HepG2 (cell line): ENCODE results near the gene SLC25A5. TPM values are rescaled to one million over a fixed set of nuclear protein-coding genes. Genes with fewer than 3 reads are reported as not detected.
A peak's percentile ranks its signal among the peaks of the same experiment; 100 is the strongest.

Experiments used
- EZH2 ChIP-seq: conservative IDR thresholded peaks from 2 replicates; pipeline ENCODE4 v1.6.1; 2012; ENCODE audit warnings: mild to moderate bottlenecking, low read depth, low read length, moderate library complexity
- FLYWCH1 ChIP-seq: sonication (generic); formaldehyde crosslinking; IDR thresholded peaks from 2 replicates; pipeline ENCODE4 v1.8.1; 2023; ENCODE audit warnings: mild to moderate bottlenecking, missing genetic modification reagents
- FOXA1 ChIP-seq, 2 experiments: fragments of 450-650 bp in 1 of 2; sonication (generic) in 1 of 2; formaldehyde crosslinking in 1 of 2; IDR thresholded peaks; 2 replicates each; pipeline versions ENCODE4 v1.4.0 to v1.6.1; 2016 to 2020; ENCODE audit warnings: missing genetic modification reagents in 1 of 2
- JUNB ChIP-seq: sonication (generic); formaldehyde crosslinking; IDR thresholded peaks from 2 replicates; pipeline ENCODE4 v1.8.0; 2022; ENCODE audit warnings: missing genetic modification reagents, mild to moderate bottlenecking, borderline replicate concordance
- KAT7 ChIP-seq: IDR thresholded peaks from 2 replicates; pipeline ENCODE4 v1.6.1; 2018; ENCODE audit warnings: borderline replicate concordance, missing compliant biosample characterization
- KMT2A ChIP-seq: sonication (generic); formaldehyde crosslinking; IDR thresholded peaks from 2 replicates; pipeline ENCODE4 v1.4.0; 2020; ENCODE audit warnings: missing genetic modification reagents
- KMT2B ChIP-seq: IDR thresholded peaks from 2 replicates; pipeline ENCODE4 v1.6.1; 2016; ENCODE audit warnings: missing genetic modification reagents, missing compliant biosample characterization
- MAF1 ChIP-seq: sonication (generic); formaldehyde crosslinking; IDR thresholded peaks from 2 replicates; pipeline ENCODE4 v1.5.0; 2020; ENCODE audit warnings: missing genetic modification reagents, borderline replicate concordance
- NFYC ChIP-seq: IDR thresholded peaks from 2 replicates; pipeline ENCODE4 v1.6.1; 2016; ENCODE audit warnings: missing genetic modification reagents, missing compliant biosample characterization
- REPIN1 ChIP-seq: sonication (generic); formaldehyde crosslinking; IDR thresholded peaks from 2 replicates; pipeline ENCODE4 v1.8.0; 2022; ENCODE audit warnings: missing genetic modification reagents, low read depth, mild to moderate bottlenecking, borderline replicate concordance
- SNAI1 ChIP-seq: sonication (generic); formaldehyde crosslinking; IDR thresholded peaks from 2 replicates; pipeline ENCODE4 v1.5.0; 2020; ENCODE audit warnings: mild to moderate bottlenecking, missing genetic modification reagents, borderline replicate concordance
- SNRNP70 ChIP-seq: fragments of 200-400 bp; formaldehyde crosslinking; IDR thresholded peaks from 2 replicates; pipeline ENCODE4 v1.6.1; 2017; ENCODE audit warnings: mild to moderate bottlenecking, low read depth, low read length, moderate library complexity
- SOX6 ChIP-seq, 2 experiments: fragments of 450-650 bp in 1 of 2; sonication (generic) in 1 of 2; formaldehyde crosslinking in 1 of 2; IDR thresholded peaks; 2 replicates each; pipeline versions ENCODE4 v1.4.0 to v1.6.1; 2017 to 2020; ENCODE audit warnings: antibody characterized with exemption in 1 of 2, mild to moderate bottlenecking in 1 of 2, missing genetic modification reagents in 1 of 2
- SP2 ChIP-seq: sonication (generic); formaldehyde crosslinking; IDR thresholded peaks from 2 replicates; pipeline ENCODE4 v1.5.1; 2020; ENCODE audit warnings: mild to moderate bottlenecking, missing genetic modification reagents
- SP4 ChIP-seq: sonication (generic); formaldehyde crosslinking; IDR thresholded peaks from 2 replicates; pipeline ENCODE4 v1.8.1; 2023; ENCODE audit warnings: mild to moderate bottlenecking, missing genetic modification reagents
- TCF12 ChIP-seq, 2 experiments: fragments of 450-650 bp in 1 of 2; sonication (generic) in 1 of 2; formaldehyde crosslinking in 1 of 2; IDR thresholded peaks; 2 replicates each; pipeline versions ENCODE4 v1.6.1 to v1.8.0; 2017 to 2022; ENCODE audit warnings: antibody characterized with exemption in 1 of 2, mild to moderate bottlenecking in 1 of 2, missing genetic modification reagents in 1 of 2, moderate library complexity in 1 of 2
- XBP1 ChIP-seq: sonication (generic); formaldehyde crosslinking; IDR thresholded peaks from 2 replicates; pipeline ENCODE4 v1.5.0; 2020; ENCODE audit warnings: missing genetic modification reagents
- ZFP41 ChIP-seq: sonication (generic); formaldehyde crosslinking; IDR thresholded peaks from 2 replicates; pipeline ENCODE4 v1.4.0; 2020; ENCODE audit warnings: mild to moderate bottlenecking, missing genetic modification reagents, borderline replicate concordance
- ZNF326 ChIP-seq: sonication (generic); formaldehyde crosslinking; IDR thresholded peaks from 2 replicates; pipeline ENCODE4 v1.4.0; 2020; ENCODE audit warnings: missing genetic modification reagents, borderline replicate concordance
- ZNF652 ChIP-seq: IDR thresholded peaks from 2 replicates; pipeline ENCODE4 v1.6.1; 2016; ENCODE audit warnings: low read depth, borderline replicate concordance
- polyA plus RNA-seq, 8 experiments: library from polyadenylated mRNA; depleted of rRNA in 3 of 8; stranded (reverse) in 7 of 8; unstranded in 1 of 8; fragments of >200 nt; fragmentation: Illumina TruSeq in 4 of 8; extraction: Trizol in 4 of 8; gene quantifications; 2 replicates each; pipeline versions ENCODE4 v1.2.1 to v1.2.3, GENCODE V29; 2011 to 2016; ENCODE audit warnings: low read depth in 4 of 8, missing spikeins in 1 of 8, mixed read lengths in 1 of 8; ENCODE audit not compliant: insufficient read depth in 1 of 8
- total RNA-seq, 5 experiments: library from RNA; depleted of rRNA; stranded (reverse); fragments of >200 nt; fragmentation: Illumina TruSeq; extraction: Trizol; gene quantifications; 2 replicates each; pipeline ENCODE4 v1.2.3, GENCODE V29; 2016; ENCODE audit warnings: low read depth in 1 of 5
- TF ChIP-seq, protein P1 (sequence below): IDR thresholded peaks from 2 replicates; pipeline ENCODE4 v1.6.1; 2016; ENCODE audit warnings: missing compliant biosample characterization, missing genetic modification reagents, borderline replicate concordance
- TF ChIP-seq, protein P2 (sequence below): sonication (generic); formaldehyde crosslinking; IDR thresholded peaks from 2 replicates; pipeline ENCODE4 v1.4.0; 2020; ENCODE audit warnings: missing genetic modification reagents, borderline replicate concordance
- TF ChIP-seq, protein P3 (sequence below): sonication (generic); formaldehyde crosslinking; IDR thresholded peaks from 2 replicates; pipeline ENCODE4 v1.5.0; 2020; ENCODE audit warnings: mild to moderate bottlenecking, low read depth, missing genetic modification reagents, borderline replicate concordance
- TF ChIP-seq, protein P4 (sequence below): sonication (generic); formaldehyde crosslinking; IDR thresholded peaks from 2 replicates; pipeline ENCODE4 v1.5.0; 2020; ENCODE audit warnings: mild to moderate bottlenecking, missing genetic modification reagents

The SLC25A5 gene
- total and polyA plus RNA-seq, 2 of the 13 experiments (the other 11 are each of a cell fraction or from before 2014, with no cell fraction given) = 300 to 402 TPM

DNA sequence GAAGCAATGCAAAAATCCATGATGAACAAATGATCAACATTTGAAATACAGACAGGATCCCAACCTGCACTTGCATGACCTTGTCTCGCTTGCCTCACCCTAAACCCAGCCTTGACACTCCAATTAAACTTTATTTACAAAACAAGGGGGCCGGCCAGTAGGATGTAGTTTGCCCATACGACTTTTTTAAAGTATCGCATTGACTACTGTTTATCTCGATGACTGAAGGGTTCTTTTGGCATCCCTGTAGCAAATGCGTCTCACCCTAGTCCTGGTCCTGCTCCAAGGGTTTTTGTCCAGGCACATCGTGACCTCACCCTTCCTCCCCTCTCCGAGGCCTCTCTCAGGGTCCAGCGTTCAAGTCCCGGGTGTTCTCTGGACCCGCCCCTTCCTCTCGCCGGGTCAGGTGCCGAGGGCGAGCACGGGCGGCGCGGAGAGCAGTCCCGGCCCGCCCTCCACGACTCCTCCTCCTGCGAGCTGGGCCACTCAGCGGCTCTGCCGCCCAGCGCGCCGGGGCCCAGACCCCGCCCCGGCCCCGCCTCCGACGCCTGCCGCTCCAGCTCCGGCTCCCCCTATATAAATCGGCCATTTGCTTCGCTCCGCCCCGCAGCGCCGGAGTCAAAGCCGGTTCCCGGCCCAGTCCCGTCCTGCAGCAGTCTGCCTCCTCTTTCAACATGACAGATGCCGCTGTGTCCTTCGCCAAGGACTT is at the start of gene SLC25A5 (continued):
- TF ChIP-seq KMT2A (CRISPR knock-in tag) = no peak
- no peak for TF ChIP-seq FOXA1 (IDR thresholded peaks at IDR 0.05)
- no peak for TF ChIP-seq FOXA1 (CRISPR knock-in tag; IDR thresholded peaks at IDR 0.05)
- no peak for TF ChIP-seq KAT7
- no peak for TF ChIP-seq EZH2
- no peak for TF ChIP-seq ZNF326 (CRISPR knock-in tag)
- no peak for TF ChIP-seq FLYWCH1 (CRISPR knock-in tag)
- no peak for TF ChIP-seq KMT2B (CRISPR knock-in tag)
- TF ChIP-seq REPIN1 (CRISPR knock-in tag) = no peak
- TF ChIP-seq MAF1 (CRISPR knock-in tag) = no peak
- TF ChIP-seq SOX6 (IDR thresholded peaks at IDR 0.05) = no peak
- no peak for TF ChIP-seq SOX6 (CRISPR knock-in tag; IDR thresholded peaks at IDR 0.05)
- no peak for TF ChIP-seq SNAI1 (CRISPR knock-in tag)
- TF ChIP-seq, protein P1, sequence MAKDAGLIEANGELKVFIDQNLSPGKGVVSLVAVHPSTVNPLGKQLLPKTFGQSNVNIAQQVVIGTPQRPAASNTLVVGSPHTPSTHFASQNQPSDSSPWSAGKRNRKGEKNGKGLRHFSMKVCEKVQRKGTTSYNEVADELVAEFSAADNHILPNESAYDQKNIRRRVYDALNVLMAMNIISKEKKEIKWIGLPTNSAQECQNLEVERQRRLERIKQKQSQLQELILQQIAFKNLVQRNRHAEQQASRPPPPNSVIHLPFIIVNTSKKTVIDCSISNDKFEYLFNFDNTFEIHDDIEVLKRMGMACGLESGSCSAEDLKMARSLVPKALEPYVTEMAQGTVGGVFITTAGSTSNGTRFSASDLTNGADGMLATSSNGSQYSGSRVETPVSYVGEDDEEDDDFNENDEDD (CRISPR knock-in tag) = peak; percentile 87; the same call in 1 of the 2 replicates
- peak; percentile 89 for TF ChIP-seq SP4 (CRISPR knock-in tag)
- no peak for TF ChIP-seq SP2 (CRISPR knock-in tag)
- TF ChIP-seq XBP1 (CRISPR knock-in tag) = no peak
- TF ChIP-seq NFYC (CRISPR knock-in tag) = peak; percentile 59
- TF ChIP-seq TCF12 (IDR thresholded peaks at IDR 0.05) = no peak
- TF ChIP-seq TCF12 (CRISPR knock-in tag; IDR thresholded peaks at IDR 0.05) = no peak
- no peak for TF ChIP-seq ZFP41 (CRISPR knock-in tag)
- TF ChIP-seq, protein P2, sequence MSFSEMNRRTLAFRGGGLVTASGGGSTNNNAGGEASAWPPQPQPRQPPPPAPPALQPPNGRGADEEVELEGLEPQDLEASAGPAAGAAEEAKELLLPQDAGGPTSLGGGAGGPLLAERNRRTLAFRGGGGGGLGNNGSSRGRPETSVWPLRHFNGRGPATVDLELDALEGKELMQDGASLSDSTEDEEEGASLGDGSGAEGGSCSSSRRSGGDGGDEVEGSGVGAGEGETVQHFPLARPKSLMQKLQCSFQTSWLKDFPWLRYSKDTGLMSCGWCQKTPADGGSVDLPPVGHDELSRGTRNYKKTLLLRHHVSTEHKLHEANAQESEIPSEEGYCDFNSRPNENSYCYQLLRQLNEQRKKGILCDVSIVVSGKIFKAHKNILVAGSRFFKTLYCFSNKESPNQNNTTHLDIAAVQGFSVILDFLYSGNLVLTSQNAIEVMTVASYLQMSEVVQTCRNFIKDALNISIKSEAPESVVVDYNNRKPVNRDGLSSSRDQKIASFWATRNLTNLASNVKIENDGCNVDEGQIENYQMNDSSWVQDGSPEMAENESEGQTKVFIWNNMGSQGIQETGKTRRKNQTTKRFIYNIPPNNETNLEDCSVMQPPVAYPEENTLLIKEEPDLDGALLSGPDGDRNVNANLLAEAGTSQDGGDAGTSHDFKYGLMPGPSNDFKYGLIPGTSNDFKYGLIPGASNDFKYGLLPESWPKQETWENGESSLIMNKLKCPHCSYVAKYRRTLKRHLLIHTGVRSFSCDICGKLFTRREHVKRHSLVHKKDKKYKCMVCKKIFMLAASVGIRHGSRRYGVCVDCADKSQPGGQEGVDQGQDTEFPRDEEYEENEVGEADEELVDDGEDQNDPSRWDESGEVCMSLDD (CRISPR knock-in tag) = no peak
- TF ChIP-seq ZNF652 (CRISPR knock-in tag) = no peak
- TF ChIP-seq, protein P3, sequence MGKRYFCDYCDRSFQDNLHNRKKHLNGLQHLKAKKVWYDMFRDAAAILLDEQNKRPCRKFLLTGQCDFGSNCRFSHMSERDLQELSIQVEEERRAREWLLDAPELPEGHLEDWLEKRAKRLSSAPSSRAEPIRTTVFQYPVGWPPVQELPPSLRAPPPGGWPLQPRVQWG (CRISPR knock-in tag) = no peak
- TF ChIP-seq, protein P4, sequence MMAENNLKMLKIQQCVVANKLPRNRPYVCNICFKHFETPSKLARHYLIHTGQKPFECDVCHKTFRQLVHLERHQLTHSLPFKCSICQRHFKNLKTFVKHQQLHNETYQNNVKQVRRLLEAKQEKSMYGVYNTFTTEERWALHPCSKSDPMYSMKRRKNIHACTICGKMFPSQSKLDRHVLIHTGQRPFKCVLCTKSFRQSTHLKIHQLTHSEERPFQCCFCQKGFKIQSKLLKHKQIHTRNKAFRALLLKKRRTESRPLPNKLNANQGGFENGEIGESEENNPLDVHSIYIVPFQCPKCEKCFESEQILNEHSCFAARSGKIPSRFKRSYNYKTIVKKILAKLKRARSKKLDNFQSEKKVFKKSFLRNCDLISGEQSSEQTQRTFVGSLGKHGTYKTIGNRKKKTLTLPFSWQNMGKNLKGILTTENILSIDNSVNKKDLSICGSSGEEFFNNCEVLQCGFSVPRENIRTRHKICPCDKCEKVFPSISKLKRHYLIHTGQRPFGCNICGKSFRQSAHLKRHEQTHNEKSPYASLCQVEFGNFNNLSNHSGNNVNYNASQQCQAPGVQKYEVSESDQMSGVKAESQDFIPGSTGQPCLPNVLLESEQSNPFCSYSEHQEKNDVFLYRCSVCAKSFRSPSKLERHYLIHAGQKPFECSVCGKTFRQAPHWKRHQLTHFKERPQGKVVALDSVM (CRISPR knock-in tag) = no peak
- no peak for TF ChIP-seq SNRNP70
- TF ChIP-seq JUNB (CRISPR knock-in tag) = no peak
